Right lobe of liver (tissue), 4 donors: ENCODE measurements around the gene APOL6.

ENCODE experiments used
- POLR2A ChIP-seq: fragments of 450-650 bp; IDR thresholded peaks from one replicate; pipeline ENCODE4 v1.6.1; 2017; ENCODE audit warnings: antibody characterized with exemption, mild to moderate bottlenecking
- TF ChIP-seq, protein P1 (sequence below), 4 donors: fragments of 200-600 bp in 3 of 4; fragments of 450-650 bp in 1 of 4; IDR thresholded peaks; one replicate each; pipeline versions ENCODE4 v1.5.1 to v1.8.0; 2016 to 2022; ENCODE audit warnings: antibody characterized with exemption in 4 of 4, mild to moderate bottlenecking in 2 of 4
- donor health status: DM: no; HTN: no; CAD: no.
- donor health status: DM: no; HTN: no; CAD: no.
- donor health status: DM: no; HTN: yes; CAD: no.

GRCh38 chr22:35684270-35684700, 36.0 kb downstream of the APOL6 start:
- TF ChIP-seq, protein P1, sequence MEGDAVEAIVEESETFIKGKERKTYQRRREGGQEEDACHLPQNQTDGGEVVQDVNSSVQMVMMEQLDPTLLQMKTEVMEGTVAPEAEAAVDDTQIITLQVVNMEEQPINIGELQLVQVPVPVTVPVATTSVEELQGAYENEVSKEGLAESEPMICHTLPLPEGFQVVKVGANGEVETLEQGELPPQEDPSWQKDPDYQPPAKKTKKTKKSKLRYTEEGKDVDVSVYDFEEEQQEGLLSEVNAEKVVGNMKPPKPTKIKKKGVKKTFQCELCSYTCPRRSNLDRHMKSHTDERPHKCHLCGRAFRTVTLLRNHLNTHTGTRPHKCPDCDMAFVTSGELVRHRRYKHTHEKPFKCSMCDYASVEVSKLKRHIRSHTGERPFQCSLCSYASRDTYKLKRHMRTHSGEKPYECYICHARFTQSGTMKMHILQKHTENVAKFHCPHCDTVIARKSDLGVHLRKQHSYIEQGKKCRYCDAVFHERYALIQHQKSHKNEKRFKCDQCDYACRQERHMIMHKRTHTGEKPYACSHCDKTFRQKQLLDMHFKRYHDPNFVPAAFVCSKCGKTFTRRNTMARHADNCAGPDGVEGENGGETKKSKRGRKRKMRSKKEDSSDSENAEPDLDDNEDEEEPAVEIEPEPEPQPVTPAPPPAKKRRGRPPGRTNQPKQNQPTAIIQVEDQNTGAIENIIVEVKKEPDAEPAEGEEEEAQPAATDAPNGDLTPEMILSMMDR (IDR thresholded peaks at IDR 0.05) = peak in 2 of 4 donors; percentile 11 to 27
- no peak for TF ChIP-seq POLR2A
